GM12891 (cell line): ENCODE results near the gene CHD3.

Experiments
- POLR2A ChIP-seq: IDR thresholded peaks from 2 replicates; pipeline ENCODE4 v1.6.1; 2011; ENCODE audit warnings: low read depth, low read length, control low read depth
- POLR2AphosphoS5 ChIP-seq: IDR thresholded peaks from 2 replicates; pipeline ENCODE4 v1.6.1; 2011; ENCODE audit warnings: low read depth, low read length, control low read depth
- POU2F2 ChIP-seq: IDR thresholded peaks from 2 replicates; pipeline ENCODE4 v1.6.1; 2011; ENCODE audit warnings: low read depth, mild to moderate bottlenecking, control low read depth, low read length, moderate library complexity
- TAF1 ChIP-seq: IDR thresholded peaks from 2 replicates; pipeline ENCODE4 v1.6.1; 2011; ENCODE audit warnings: low read depth, low read length, control low read depth

GRCh38 chr17:7856011-7856810, 32.4 kb upstream of the CHD3 start:
- TF ChIP-seq POLR2A (no peak), POLR2AphosphoS5 (no peak; the same call in 1 of the 2 replicates), POU2F2 (peak; percentile 2; the same call in 1 of the 2 replicates), TAF1 (no peak)
